SW480 (cell line): ENCODE results near the gene PAX2.

Source experiments
- DNase-seq: peaks from one replicate; pipeline ENCODE4 v3.0.0-alpha.2; 2016; ENCODE audit warnings: low spot score

Gene PAX2

DNA sequence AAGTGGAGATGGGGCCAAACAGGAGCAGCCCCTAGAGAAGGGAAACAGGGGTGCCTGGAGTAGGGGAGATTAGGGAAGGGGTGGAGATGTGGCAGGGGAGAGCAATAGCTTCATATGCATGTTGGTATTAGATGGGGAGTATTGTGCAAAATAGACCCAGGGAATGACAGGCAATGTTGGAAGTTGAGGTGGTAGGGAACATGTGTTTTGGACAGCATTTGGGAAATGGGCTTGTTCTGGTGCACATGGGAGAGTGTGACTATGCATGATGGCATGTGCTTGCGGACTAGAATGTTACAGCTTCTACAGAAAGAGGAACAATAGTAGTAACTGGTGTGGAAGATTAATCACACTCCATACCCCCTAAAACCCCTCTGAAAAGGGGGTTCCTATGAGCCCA, 10.4 kb downstream of the PAX2 start:
- DNase-seq: no peak

- DNase-seq: no peak
Observed at GRCh38 chr10:100759331-100759730, 13.9 kb downstream of the PAX2 start.

DNA sequence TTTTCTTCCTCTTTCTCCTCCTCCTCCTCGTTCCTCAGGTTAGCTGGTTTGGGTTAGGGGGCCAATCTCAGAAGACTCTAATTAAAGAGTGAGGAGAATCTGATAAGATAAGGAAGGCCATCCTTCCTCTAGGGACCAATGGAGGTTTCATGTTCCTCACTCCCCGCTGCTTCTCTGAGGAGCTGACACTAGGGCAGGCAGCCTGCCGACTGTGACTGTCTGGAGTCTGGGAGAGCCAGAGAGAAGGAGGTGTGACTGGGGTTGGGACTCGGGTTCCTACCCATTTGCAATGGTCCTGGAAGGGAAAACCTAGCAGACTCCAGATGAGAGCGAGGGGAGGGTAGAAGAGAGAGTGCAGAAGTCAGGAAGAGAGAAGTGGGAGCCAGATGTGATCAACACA, 15.3 kb downstream of the PAX2 start:
- DNase-seq: no peak

DNA sequence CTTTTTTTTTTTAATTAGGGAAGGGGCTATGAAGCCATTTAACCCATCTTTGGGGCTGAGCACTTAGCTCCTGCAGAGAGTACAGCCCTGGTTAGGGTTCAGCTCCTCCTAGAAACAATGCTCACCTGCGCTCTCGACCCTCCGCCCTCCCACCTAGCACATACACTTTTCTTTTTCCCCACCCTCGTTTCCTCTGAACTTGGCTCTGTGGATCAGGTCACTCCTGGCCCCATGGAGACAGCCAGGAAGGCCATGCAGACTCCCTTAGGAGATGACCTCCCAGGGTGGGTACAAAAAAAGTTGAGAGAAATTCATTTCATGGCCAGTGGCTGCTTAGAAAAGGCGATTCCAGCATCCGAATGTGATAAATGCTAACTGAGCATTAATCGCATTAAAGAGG, 15.8 kb downstream of the PAX2 start:
- no peak for DNase-seq

DNA sequence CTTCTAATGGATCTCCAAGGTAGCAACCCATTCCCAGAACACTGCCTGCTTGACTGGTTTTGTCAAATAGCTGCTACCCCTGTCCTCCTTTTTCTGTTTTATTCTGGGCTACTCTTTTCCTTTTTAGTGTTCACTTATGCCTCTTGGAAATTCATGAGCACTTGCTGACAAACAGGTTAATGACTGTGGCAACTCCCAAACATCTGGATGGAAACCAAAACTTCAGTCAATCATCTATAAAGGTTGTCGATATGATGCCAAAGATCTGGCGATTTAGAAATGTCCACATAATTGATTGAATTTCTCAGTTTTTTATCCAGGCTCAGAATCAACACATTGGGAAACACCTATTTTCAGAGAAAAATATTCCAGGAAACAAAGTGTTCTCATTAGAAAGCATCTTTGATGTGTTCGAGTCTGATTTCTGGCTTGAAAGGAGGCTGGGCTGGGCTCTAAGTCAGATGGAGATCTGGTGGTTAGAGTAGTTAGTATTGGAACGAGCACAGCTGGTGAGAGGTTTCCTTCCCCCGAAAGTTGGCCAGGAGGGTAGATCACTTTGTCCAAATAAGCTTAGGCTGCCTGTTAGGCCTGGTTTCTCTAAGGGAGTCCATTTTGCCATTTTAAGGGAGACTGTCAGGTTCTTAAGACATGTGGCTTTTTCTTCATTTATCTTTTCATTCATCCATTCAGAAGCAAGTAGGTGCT, 17.8 kb downstream of the PAX2 start:
- no peak for DNase-seq

GRCh38 chr10:100766693-100767421, 21.5 kb downstream of the PAX2 start:
- DNase-seq: peak; percentile 7

- no peak for DNase-seq
Observed at GRCh38 chr10:100767422-100767775, 22.0 kb downstream of the PAX2 start.

DNA sequence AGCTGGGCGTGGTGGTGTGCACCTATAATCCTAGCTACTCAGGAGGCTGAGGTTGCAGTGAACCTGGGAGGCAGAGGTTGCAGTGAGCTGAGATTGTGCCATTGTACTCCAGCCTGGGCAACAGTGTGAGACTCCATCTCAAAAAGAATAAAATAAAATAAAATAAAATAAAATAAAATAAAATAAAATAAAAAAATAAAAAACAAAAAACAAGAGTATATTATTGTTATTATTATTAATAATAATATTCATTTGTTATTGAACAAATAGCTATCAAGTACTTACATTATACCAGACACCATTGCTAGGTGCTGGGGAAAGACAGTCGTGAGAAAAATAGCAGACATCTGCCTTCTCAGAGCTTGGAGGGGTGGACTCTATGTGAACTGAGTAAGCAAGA, 24.1 kb downstream of the PAX2 start:
- no peak for DNase-seq

DNA sequence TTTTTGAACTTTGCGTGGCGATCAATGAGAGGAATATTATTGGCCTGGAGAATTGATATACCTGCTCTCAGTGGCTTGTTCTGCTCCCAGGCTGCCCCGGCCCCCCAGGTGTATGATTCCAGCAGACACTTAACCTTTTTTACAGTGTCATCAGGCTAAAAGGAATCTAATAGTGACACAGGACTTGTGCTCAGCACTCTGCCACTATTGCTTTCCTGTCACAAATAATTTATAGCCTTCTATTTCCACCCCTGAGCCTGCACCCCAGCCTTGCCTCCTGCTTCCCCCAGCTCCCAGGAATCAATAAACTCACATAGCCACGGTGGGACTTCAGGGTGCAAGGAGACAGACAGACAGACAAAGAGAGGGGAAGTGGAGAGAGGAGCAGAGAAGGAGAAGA, 28.3 kb downstream of the PAX2 start:
- DNase-seq: no peak

- no peak for DNase-seq
Observed at GRCh38 chr10:100774223-100774622, 28.8 kb downstream of the PAX2 start.

- DNase-seq: no peak
Observed at GRCh38 chr10:100774876-100775275, 29.5 kb downstream of the PAX2 start.

DNA sequence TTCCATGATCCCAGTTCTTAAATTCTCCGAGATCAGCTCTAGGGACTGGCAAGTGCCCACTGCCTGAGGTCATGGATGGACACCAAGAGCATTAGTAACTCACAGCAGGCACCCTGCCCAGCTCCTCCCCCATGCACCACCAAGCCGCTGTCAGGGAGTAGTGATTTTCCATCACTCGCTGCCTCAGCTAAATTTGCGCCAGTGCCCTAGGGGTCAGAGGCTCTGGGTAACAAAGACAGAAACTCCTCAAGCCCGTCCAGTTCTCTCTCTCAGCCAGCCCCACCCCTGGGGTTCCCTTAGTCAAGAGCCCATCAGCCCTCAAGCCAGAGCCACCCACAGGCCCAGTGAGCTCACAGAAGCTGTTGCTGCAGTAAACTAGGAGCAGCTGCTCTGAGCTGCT, 30.0 kb downstream of the PAX2 start:
- no peak for DNase-seq

DNA sequence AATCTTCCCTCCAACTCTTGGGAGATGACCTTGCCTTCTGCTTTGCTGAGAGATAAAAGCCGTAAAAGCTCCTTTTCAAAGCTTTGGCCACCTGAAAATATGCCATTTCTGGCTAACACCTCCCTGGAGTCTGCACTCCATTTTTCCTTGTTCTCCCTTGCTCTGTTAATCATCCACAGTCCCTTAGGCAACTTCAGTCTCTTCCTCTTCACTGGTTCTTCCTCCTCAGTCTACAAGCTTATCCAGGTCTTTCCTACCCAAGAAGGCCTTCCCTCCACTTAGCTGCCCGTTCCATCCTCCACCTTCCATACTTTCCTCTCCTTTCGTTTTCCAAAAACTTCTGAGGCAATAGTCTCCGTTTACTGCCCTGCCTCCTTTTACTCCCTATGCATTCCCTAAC, 30.5 kb downstream of the PAX2 start:
- DNase-seq: no peak

DNA sequence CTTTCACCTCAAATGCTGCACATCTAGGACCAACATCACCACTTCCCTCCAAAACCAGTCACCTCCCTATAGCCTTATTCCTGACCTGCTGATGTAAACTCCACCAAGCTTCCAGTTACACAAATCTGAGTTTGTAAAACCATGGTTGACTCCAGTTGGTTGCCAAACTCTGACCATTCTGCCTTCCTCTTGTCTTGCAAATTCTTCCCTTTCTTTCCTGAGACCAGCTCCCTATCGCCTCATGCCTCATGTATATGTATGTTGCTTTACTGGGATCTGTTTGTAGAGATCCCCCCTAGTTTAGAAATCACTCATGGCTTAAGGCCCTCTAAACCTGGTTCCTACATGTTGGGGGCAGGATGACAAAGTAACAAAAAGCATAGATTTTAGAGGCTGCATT, 31.3 kb downstream of the PAX2 start:
- DNase-seq: no peak

- DNase-seq: peak; percentile 41
Observed at GRCh38 chr10:100779329-100779728, 33.9 kb downstream of the PAX2 start.

GRCh38 chr10:100780324-100780723, 34.9 kb downstream of the PAX2 start:
- DNase-seq: no peak

- no peak for DNase-seq
Observed at GRCh38 chr10:100781145-100781665, 35.8 kb downstream of the PAX2 start.

- DNase-seq: no peak
Observed at GRCh38 chr10:100782461-100783244, 37.3 kb downstream of the PAX2 start.

GRCh38 chr10:100784126-100784525, 38.7 kb downstream of the PAX2 start:
- no peak for DNase-seq

DNA sequence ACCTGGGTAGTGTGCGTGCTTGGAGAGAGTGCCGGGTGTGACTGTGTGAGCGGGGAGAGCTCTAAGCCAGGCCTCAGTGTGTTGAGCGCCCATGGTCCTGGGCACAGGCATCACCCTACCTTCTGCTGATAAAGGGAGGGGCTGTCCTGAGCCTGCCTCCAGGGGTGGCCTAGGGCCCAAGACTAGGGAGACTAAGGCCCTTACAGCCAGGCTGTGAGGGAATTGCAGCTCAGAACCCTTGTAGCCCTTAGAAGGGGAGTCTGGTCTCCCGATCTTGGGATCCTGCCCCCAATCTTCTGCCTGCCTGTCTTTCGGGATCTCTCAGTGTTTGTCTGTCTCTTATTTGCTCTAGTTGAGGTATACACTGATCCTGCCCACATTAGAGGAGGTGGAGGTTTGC, 41.2 kb downstream of the PAX2 start:
- DNase-seq: no peak

GRCh38 chr10:100788002-100788903, 42.9 kb downstream of the PAX2 start:
- no peak for DNase-seq

DNA sequence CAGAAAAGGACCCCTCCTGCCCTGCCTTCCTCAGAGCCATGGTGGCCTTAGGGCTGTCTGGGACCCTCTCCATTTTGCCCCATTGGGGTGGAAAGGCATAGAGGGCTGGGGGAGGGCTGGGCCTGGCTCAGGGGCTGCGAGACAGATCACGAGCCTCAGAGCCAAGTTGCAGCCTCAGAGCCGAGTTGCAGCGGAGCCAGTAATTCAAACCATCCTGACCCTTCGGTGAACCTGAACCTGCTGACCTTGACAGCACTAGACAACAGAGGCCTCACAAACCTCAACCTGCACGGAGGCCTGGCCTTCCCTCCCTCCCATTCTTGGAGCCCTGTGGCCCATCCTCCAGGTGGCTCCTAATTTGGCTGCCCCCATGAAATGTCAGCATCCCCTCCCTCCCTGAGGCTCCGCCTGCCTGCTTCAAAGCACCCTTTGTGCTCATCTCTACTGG, 45.4 kb downstream of the PAX2 start:
- no peak for DNase-seq
